ENCODE data around the gene ZC3H12D. TPM values are rescaled to one million over a fixed set of nuclear protein-coding genes. Genes with fewer than 3 reads are reported as not detected.

The ZC3H12D gene
- total RNA-seq, 1 experiment from 2014 or later = 0.30 TPM

GRCh38 chr6:149397384-149397783, 87.4 kb downstream of the ZC3H12D start:
- in situ Hi-C loops (cut with HindIII; ENCODE audit: low pct_unique_long_range_greater_than_20kb, low sequenced_read_pairs) = no loop called here
- no peak for DNase-seq (ENCODE audit: low read depth)

Other genes starting within 250 kb of the ZC3H12D start
- 18.4 and 27.2 TPM in 2 replicates for gene TAB2, start 167.3 kb downstream of the ZC3H12D start, total RNA-seq (2014; rRNA removed; shearing (Covaris generic); ENCODE audit: low replicate concordance)
- not detected in 2 replicates for gene SUMO4, start 84.8 kb downstream of the ZC3H12D start, total RNA-seq (2014; rRNA removed; shearing (Covaris generic); ENCODE audit: low replicate concordance)
- 24.2 and 40.2 TPM in 2 replicates for gene PPIL4, start 61.0 kb upstream of the ZC3H12D start, total RNA-seq (2014; rRNA removed; shearing (Covaris generic); ENCODE audit: low replicate concordance)
- gene GINM1, start 81.4 kb upstream of the ZC3H12D start, total RNA-seq (2014; rRNA removed; shearing (Covaris generic); ENCODE audit: low replicate concordance) = 56.2 and 71.1 TPM in 2 replicates
- gene KATNA1, start 163.7 kb upstream of the ZC3H12D start, total RNA-seq (2014; rRNA removed; shearing (Covaris generic); ENCODE audit: low replicate concordance) = 21.3 and 22.5 TPM in 2 replicates
- 5.5 TPM in 2 replicates for gene LATS1, start 233.1 kb upstream of the ZC3H12D start, total RNA-seq (2014; rRNA removed; shearing (Covaris generic); ENCODE audit: low replicate concordance)

Measured in Caki2 (cell line).